NCI-H460 (cell line): ENCODE data around the gene MAB21L1. TPM values are rescaled to one million over a fixed set of nuclear protein-coding genes. Genes with fewer than 3 reads are reported as not detected.

Experiments used
- DNase-seq: peaks from one replicate; pipeline ENCODE4 v3.0.0-alpha.2; 2016; ENCODE audit warnings: low read depth; ENCODE audit errors: extremely low read depth
- total RNA-seq: library from RNA; depleted of rRNA; stranded (reverse); fragments of >200 nt; shearing (Covaris generic); gene quantifications from 2 replicates; pipeline ENCODE4 v1.2.3, GENCODE V29; 2014

MAB21L1 gene
- total RNA-seq, 1 experiment from 2014 or later: not detected

DNA sequence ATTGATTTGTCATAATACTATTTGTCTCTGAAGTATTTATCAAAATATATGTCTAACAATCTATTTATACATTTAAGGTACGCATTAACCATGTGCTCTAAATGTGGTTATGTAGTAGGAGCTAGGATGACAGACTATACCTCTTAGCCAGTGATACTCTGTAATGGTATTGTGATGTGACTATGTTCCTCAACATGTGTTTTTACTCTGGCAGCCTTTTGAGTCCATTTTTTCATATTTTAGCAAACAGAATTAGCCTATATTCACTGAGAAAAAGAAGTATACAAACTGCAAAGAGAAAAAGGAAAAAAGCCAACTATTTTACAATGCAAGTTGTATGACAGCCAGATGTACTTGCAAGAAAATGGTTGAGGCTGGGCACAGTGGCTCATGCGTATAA is 26.7 kb downstream of the MAB21L1 start:
- DNase-seq: no peak

- no peak for DNase-seq
Observed at GRCh38 chr13:35448465-35448864, 28.0 kb downstream of the MAB21L1 start.
